Activated T-cell treated with anti-CD3 and anti-CD28 coated beads for 48 hours (primary cell): ENCODE measurements around the gene GPSM1.
"Not testable (repeated sequence)": the region's sequence is repeated elsewhere in the genome, so short reads cannot be mapped to it uniquely, and the experiment has no call there.

Source experiments
- DNase-seq: peaks from one replicate; pipeline ENCODE4 v3.0.0-alpha.2; 2020; ENCODE audit warnings: low read depth

The GPSM1 gene

DNA sequence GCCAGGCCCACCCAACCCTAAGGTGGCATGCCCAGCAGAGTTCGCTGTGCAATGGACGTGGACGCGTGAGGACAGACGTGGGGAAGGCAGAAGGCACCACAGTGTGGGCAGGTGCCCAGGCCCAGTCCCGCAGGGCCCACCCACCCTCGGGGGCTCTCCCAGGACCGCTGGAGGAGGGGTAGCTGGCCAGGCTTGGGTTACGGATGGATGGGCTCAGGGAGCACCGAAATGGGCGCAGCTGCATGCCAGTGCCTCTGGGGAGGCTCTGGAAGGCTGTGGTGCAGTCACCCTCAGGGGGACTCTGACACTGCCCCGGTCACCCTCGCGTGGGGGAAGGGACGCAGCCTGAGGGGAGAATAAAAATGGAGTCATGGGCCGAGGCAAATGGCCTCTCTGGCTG is 9.6 kb upstream of the GPSM1 start:
- no peak for DNase-seq

DNA sequence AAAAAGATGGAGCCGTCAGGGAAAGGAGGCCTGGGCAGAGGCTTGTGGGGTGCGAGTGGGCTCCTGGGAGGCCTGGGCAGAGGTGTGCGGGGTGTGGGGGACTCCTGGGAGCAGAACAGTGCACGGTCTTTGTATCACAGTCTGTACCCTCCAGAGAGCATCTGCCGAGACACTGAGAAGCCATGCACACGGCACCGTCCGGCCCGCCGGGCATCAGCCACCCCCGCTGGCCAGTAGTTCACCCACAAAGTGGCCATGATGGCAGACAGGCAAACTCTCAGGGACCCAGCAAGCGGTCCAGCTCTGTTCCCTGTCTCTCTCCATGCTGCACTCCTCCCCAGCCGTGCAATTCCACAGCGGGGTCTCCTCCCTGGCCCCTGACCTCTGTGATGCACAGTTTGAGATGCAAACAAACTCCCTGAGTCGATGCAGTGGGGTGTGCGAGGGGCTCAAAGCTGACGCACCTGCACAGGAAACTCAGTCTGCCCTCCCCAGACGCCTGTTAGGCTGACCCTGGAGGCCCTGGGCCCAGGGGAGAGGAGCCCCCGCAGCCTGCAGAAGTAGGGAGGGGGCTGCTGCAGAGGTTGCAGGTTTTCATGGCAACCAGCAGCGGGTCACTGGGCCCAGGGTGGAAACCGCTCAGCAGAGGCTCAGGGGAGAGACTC is 9.1 kb upstream of the GPSM1 start:
- no peak for DNase-seq

DNA sequence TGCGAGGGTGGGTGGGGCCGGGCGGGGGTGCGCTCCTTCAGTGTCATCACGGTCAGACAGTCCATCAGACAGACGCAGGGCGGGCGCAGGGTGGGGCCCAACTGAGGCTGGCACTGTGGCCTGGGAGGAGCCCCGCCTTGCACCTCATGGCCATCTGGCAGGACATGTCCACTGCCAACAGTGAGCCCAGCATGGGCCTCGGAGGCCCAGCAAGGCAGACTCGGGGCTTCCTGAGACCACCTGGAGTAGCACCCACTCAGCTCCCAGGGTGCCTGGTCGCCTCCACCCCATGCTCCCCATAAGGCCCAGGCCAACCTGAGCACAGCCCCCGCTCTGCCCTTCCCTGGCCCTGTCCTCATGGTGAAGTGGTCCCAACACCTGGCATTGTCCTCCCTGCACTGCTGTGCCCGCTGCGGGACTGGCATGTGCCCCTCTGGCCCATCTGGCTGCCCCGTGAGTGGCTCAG is 8.5 kb upstream of the GPSM1 start:
- DNase-seq = no peak

DNA sequence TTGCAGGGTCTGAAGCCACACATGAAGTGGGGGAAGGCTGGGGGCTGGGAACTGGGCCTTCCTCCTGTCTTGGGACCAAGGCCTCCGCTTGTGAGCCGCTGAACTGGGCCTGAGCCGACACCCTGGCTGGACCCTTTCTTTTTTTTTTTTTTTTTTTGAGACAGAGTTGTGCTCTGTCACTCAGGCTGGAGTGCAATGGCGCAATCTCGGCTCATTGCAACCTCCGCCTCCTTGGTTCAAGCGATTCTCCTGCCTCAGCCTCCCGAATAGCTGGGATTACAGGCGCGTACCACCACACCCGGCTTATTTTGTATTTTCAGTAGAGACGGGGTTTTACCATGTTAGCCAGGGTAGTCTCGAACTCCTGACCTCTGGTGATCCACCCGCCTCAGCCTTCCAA is 8.1 kb upstream of the GPSM1 start:
- not testable (repeated sequence) for DNase-seq

DNA sequence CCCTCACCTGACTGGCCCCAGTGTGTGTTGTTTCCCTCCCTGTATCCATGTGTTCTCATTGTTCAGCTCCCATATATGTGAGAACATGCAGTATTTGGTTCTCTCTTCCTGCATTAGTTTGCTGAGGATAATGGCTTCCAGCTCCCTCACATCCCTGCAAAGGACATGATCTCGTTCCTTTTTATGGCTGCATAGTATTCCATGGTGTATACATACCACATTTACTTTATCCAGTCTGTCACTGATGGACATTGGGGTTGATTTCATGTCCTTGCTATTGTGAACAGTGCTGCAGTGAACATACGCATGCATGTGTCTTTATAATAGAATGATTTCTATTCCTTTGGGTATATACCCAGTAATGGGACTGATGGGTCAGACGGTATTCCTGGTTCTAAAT is 7.4 kb upstream of the GPSM1 start:
- DNase-seq = not testable (repeated sequence)

DNA sequence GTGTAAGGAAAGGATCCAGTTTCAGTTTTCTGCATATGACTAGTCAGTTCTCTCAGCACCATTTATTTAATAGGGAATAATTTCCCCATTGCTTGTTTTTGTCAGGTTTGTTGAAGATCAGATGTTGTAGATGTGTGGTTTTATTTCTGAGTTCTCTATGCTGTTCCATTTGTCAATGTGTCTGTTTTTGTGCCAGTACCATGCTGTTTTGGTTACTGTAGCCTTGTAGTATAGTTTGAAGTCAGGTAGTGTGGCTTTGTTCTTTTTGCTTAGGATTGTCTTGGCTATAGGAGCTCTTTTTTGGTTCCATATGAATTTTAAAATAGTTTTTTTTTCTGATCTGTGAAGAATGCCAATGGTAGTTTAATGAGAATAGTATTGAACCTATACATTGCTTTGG is 6.4 kb upstream of the GPSM1 start:
- DNase-seq = not testable (repeated sequence)

DNA sequence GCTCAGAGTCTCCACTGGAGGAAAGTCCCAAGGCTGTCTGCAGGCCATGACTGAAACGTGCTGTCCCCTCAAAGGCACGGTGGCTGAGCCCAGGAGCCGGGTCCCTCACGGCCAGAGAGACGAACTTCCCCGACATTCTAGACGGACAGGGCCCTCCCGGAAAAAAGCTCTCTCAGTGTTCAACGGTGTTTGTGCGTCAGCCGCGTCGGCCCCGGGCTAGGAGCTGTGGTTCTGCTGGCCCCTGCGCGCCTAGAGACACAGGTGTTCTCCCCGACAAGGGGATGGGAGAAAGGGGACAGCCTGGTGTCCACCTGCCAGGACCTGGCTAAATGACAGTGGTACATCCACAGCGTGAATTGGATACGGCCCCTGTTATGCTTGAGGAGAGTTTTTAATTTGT is 5.8 kb upstream of the GPSM1 start:
- DNase-seq = no peak

DNA sequence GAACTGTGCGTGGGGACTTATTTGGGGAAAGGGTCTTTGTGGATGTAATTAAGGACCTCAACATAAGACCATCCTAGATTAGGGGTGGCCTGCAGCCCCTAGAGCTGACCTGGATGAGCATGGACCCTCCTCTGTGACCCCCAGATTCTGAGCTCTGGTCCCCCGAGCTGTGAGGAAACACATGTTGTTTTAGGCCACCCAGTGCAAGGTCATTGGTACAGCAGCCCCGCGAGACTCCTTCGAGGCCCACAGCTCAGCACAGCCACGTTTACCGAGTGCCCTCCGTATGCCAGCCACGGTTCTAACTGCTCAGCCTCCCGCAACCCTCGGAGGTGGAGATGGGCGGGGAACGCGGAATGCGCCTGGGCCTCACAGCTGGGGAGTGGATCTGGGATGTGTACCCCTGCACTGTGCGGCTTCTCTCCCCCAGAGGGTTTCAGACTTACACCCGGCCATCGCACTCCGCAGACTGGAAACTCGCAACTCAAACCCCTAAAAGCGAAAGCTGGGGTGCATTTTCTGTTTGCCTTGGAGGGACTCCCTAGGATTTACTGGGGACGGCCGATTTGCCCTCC is 4.5 kb upstream of the GPSM1 start:
- no peak for DNase-seq

DNA sequence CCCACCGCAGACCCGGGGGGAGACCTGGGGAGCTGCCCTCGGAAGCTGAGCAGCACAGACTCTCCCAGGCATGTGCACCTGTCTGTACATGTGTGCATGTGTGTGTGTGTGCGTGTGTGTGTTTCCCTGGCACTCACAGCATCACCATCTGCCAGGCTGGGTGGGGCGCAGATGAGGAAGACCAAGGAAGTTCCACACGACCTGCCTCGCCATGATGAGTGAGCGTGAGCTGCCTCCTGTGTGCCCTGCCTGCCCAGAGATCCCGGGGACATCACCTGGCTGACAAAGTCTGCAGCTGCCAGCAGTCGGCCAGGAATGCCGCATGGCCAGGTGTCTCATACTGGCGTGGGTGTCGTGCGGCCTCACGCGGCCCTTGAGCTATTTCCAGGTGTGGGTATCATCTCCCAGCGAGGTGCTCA is 4.0 kb upstream of the GPSM1 start:
- DNase-seq = no peak

DNA sequence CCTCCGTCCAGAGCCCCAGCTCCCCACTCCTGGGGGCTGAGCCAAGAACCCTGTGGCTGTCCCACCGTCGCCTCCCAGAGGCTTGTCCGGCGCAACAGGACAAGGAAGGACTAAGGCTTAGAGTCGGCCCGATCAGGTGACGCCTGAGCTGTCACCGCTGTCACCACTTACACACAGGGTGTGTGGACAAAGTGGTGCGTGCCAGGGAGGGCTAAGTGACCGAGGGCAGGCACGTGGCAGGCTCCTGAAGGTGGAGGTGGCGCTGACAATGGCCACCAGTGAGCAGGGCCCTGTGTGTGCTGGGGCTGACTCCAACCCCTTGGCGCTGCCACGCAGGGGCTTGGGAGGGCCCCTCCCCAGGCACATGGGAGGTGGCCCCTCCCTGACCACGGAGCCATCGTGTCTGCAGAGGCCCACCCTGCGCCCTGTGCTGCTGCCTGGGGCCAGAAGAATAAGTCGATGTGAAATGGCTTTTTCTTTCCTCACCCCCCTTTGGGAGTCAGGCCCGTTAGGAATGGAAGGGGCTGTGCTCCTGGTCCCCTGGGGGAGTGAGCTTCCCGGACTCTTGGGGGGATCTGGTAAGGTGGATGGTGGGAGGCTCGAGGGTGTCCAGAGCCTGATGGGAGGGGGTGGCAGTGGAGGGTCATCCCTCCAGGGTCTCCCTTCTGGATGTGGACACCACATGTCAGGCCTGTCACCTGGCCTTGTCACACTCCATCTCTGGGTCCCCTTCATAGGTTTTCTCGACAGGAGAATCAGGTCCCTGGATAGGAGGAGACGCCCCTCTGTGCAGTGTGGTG is 2.6 kb upstream of the GPSM1 start:
- no peak for DNase-seq

DNA sequence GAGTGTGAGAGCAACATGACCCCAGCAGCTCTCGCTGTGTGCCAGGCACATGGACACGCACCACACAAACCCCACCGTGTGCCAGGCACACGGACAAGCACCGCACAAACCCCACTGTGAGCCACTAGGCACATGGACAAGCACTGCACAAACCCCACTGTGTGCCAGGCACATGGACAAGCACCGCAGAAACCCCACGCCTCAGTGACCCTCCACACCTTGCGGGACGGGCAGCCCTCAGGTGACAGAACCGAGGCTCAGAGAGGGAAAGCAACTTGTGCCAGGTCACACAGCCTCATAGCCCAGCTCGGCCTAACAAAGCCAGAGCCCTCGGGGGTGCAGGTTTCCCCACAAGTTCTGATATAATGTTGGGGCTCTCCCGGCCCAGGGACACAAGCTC is 2.0 kb upstream of the GPSM1 start:
- DNase-seq = no peak

DNA sequence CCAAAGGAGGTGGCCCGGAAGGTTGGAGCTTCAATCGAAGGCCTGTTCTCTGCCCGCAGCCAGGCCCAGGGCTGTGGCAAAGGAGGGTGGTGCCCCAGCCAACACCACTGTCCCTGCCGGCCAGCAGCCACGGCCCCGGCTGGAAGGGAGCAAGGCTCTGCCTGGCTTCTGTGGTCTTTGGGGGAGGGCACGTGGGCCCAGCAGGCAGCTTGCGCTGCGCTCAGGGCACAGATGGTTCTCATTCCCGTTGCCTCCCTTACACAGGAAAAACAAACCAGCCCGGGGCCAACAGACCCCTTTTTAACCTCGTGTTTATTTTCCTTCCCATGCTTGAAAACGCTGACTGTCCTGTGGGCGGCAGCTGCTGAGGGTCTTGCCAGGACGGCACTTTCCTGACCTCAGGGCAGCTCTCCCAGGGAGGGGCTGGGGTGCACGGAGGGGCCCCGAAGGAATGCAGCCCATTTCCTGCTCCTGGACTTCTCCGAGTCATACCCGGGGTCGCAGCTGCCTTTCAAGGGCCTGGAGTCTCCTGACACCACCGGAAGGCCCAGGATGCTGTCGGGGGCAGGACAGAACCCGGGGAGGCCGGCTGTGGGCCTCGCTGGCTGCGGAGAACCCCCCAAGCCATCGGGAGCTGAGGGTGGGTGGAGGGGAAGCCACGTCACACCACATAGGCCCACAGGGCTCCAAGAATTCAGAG is 1.1 kb upstream of the GPSM1 start:
- DNase-seq = no peak

DNA sequence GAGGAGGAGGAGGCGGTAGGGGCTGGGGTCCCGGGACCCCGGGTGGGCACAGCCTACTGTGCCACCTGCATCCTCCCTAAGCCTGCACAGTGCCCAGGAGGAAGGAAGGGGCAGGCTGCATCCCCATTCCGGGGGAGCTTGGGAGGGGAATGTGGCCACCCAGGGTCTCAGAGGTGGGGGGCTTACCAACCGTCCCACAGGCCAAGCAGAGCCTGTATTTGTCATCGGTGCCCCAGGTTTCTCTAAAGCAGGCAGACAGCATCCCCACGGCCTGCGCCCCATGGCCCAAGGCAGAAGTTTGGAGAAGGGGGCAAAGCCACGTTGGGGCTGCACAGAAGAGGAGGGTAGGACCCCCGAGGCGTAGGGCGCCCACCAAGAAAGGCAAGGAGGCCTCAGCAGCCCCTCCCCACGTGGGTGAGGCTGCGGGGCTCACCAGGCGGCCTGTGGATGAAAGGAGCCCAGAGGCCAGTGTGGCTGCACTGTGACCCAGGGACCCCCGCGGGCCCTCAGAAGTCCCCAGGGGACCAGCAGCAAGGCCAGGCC is 507 bp upstream of the GPSM1 start:
- DNase-seq = no peak

DNA sequence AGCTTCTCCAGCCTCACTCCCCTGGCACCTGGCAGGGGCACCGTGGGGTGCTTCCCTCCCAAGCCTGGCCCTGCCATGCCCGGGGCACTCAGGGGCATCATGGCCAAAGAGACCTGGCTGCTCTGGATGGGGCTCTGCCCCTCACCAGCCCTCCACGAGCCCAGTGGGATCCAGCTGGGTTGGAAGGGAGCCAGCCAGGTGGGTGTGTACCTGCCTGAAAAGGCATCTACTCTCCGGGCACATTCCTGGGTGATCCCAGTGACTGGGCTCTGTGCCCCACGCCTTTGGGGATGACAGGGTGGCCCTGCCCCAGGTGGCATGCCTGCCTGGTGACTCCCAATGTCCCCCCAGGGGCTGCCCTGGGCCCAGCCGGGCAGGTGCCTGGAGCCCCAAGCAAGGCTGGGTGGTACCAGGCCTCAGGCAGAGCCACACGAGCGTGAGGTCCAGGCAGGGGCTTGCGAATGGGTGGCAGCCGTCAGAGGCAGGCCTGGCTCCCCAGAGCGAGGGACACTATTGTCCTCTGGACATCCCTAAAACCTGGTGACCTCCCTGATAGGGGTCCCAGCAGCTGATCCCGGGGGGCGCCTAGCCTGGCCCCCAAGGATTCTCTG is 777 bp downstream of the GPSM1 start:
- no peak for DNase-seq

DNA sequence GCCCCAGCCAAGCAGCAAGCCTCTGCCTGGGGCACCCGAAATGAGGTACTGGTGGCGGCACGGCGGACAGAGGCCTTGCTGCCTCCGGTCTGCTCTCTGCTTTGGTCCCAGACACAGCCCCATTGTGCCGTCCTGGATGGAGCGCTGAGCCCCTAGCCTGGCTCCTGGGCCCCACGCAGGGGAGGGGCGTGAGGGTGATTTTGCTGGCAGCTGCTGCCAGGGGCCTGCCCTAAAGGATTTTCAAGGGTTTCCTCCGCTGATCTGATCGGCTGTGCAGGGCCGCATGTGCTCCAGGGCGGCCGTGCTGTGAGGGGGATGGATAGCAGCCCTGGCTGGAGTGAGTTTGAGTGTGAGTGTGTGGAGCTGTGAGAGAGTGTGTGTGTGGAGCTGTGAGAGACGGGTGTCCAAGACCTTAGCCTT is 1.3 kb downstream of the GPSM1 start:
- no peak for DNase-seq

DNA sequence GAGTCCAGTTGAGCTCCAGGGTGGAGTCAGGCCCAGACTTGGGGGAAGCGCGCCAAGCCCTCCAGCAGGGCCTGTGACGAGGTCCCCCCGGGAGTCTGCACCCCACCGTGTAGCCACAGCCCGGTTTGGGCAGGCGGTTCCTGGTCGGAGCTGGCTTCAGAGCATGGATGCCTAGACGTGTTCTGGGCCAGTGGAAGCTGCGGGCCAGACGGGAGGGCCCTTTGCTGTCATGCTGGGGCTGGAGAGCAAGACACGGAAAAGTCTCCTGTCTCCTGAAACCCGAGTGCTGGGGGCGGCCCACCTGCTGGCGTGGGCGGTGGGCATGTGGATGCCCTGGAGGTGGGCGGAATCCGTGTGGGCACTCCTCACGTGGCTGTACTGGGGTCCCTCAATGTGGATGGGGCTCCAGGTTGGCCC is 1.9 kb downstream of the GPSM1 start:
- no peak for DNase-seq

DNA sequence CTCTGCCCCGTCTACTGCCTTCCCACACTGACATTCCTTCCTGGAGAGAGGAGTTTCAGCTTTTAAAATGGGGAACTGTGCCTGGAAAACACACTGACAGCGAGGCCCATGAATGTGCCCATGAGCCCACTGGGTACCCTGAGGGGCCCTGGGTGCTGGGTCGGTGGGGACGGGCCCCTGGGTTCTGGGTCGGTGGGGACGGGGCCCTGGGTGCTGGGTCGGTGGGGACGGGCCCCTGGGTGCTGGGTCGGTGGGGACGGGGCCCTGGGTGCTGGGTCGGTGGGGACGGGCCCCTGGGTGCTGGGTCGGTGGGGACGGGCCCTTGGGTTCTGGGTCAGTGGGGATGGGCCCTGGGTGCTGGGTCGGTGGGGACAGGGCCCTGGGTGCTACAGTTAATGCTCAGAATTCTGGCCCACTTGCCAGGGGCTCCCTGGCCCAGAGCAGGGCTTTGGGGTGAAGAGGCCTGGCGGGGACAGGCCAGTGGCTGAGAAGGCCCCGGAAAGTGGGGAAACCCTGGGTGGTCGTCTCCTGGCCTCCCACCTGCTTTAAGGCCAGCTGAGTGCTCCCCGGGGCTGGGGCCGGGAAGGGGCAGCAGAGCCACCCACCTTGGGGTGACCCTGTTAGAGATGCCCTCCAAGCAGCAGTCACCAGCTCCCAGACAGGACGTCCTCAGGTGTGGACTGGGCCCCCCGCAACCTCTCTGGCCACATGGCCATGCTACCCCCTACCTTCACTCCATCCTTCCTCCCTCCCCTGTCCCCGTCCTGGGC is 2.5 kb downstream of the GPSM1 start:
- DNase-seq = no peak

DNA sequence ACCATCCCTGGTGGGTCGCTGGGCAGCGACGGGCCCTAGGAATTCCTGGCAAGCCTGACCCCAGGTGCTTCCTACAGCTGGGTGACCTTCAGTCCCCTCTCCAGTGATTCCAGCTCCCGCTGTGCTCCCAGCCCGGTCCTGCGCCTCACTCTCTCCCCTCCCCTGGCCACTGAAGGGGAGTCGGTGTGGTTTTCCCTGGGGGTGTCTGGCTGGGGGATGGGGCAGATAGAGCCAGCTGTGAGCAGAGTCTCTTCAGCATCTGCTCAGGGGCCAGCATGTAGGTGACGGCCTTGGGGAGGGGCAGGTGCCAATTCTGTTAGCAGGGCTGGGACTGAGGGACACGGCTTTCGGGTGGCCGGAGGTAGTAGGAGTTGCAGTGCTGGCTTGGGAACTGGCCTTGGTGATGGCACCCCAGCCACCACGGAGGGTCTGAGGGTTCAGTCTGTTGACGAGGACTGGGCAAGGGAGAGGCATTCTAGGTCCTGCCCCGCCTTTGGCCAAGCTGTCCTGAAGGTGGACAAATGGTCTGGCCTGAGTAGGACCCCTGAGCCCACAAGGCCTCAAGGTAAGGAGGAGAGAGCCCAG is 3.2 kb downstream of the GPSM1 start:
- DNase-seq = no peak

DNA sequence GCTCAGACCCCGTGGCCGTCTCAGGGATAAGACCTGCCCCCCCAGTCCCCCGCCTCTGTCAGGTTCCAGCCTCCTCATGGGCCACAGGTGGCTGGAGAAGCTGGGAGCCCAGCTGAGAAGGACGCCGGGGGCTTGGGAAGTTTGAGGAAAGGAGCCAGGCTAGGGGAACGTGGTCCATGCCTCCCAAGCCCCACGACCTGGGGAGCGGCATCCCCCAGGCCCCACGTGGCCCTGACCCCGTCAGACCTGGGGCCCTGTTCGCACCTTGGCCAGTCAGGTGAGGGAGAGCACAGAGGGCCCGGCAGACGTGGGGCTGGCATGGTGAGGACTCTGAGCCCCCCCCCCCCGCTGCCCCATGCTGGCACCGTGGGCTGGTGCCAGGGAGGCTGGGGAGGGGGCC is 3.7 kb downstream of the GPSM1 start:
- no peak for DNase-seq

DNA sequence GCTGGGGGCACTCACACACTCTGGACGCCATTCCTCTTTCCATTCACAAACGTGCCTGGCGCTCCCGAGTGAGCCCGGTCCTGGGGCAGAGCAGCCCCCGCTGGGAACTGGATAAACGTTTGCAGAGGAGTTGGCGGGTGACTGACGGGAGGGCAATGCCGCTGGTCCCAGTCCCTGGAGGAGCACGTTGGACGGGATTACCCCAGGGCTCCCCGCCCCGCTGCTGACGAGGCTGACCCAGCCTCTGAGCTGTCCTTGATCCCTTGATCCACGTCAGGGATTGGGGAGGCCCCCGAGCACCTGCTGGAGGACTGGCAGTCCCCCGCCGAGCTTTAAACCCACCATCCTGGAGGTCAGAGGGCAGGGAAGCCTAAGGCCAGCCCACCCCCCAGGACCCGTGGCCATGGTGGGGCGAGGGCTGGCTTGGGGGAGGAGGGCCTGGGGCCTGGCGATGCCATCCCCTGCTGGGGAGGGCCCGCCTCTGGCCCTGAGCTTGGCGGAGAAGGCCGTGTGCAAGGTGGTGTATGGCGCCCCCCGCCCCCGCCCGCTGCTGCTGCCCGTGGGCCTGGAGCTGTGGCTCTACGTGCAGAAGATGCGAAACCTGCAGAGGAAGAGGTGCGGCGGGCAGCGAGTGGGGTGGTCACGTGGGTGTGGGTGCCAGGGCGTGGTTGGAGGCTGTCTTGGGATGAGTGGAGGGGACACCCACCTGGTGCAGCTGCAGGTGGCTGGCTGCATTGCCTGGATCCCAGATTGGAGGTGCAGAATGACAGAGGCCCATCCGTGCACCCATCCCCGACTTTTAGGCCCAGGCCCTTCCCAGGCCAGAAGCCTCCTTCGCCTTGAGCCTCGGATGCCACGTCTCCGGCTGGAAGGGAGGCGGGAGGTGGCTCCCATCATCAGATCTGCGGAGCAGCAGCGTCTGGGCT is 4.5 kb downstream of the GPSM1 start:
- DNase-seq = no peak
